Gastrocnemius medialis (tissue), 4 donors: ENCODE results near the gene BACE2. TPM values are rescaled to one million over a fixed set of nuclear protein-coding genes. Genes with fewer than 3 reads are reported as not detected.

Experiments
- ATAC-seq, 2 donors: fragments of 150-250 bp; one replicate each; pipeline ENCODE4 v1.9.1; 2016
- DNase-seq, 2 donors: peaks; one replicate each; pipeline ENCODE4 v3.0.0-alpha.2; 2019
- H3K27ac ChIP-seq, 4 donors: fragments of 200-600 bp; sonication (generic); 1 replicate in 1 of 4; 2 replicates in 3 of 4; pipeline ENCODE4 v1.5.1; 2016 to 2018; ENCODE audit warnings: mild to moderate bottlenecking in 2 of 4, moderate library complexity in 1 of 4
- H3K27me3 ChIP-seq, 3 donors: fragments of 200-600 bp; sonication (generic) in 2 of 3; 1 replicate in 1 of 3; 2 replicates in 2 of 3; pipeline versions ENCODE4 v1.5.1 to v1.6.0; 2016 to 2019; ENCODE audit warnings: mild to moderate bottlenecking in 1 of 3, moderate library complexity in 1 of 3
- H3K36me3 ChIP-seq, 2 donors: fragments of 200-600 bp; sonication (generic) in 1 of 2; one replicate each; pipeline ENCODE4 v1.5.1; 2017 to 2018
- H3K4me1 ChIP-seq, 2 donors: fragments of 200-600 bp; sonication (generic) in 1 of 2; one replicate each; pipeline ENCODE4 v1.5.1; 2016 to 2017; ENCODE audit warnings: mild to moderate bottlenecking in 2 of 2
- H3K4me3 ChIP-seq, 4 donors: fragments of 200-600 bp; sonication (generic) in 3 of 4; 1 replicate in 1 of 4; 2 replicates in 3 of 4; pipeline ENCODE4 v1.5.1; 2016 to 2019; ENCODE audit warnings: mild to moderate bottlenecking in 2 of 4
- H3K9me3 ChIP-seq, 3 donors: fragments of 200-600 bp; sonication (generic) in 2 of 3; 1 replicate in 1 of 3; 2 replicates in 2 of 3; pipeline ENCODE4 v1.5.1; 2016 to 2019
- POLR2A ChIP-seq, 2 donors: fragments of 450-650 bp; IDR thresholded peaks; one replicate each; pipeline ENCODE4 v1.6.1; 2017; ENCODE audit warnings: antibody characterized with exemption in 2 of 2, mild to moderate bottlenecking in 2 of 2, moderate library complexity in 2 of 2
- in situ Hi-C, 4 donors: fragments of 200-750 bp; cut with MboI; loops; one replicate each; pipeline versions ENCODE4 v1.15.0 to v1.8.0; 2017; ENCODE audit warnings: low sequenced_read_pairs in 4 of 4
- intact Hi-C: fragments of 100-400 bp; cut with DNase I; formaldehyde crosslinking; loops from one replicate; pipeline ENCODE4 v1.15.1; 2023; ENCODE audit warnings: low total_unique reads
- total RNA-seq, 4 donors: library from RNA; depleted of rRNA; stranded (reverse); fragments of >200 nt; gene quantifications; one replicate each; pipeline versions ENCODE4 v1.1.0 to v1.2.3, GENCODE V29; 2016
- TF ChIP-seq, protein P1 (sequence below), 5 experiments: fragments of 450-650 bp in 3 of 5; fragments of 200-600 bp in 2 of 5; sonication (generic) in 2 of 5; IDR thresholded peaks in 4 of 5; conservative IDR thresholded peaks in 1 of 5; 1 replicate in 4 of 5; 2 replicates in 1 of 5; pipeline ENCODE4 v1.5.1; 2016 to 2019; ENCODE audit warnings: antibody characterized with exemption in 5 of 5, mild to moderate bottlenecking in 3 of 5, moderate library complexity in 3 of 5

The BACE2 gene
- total RNA-seq, 4 donors from 2014 or later = 7.5 to 17.5 (median 9.3) TPM

- intact Hi-C loops = no loop called here
- no peak for TF ChIP-seq POLR2A (IDR thresholded peaks at IDR 0.05)
- TF ChIP-seq, protein P1, sequence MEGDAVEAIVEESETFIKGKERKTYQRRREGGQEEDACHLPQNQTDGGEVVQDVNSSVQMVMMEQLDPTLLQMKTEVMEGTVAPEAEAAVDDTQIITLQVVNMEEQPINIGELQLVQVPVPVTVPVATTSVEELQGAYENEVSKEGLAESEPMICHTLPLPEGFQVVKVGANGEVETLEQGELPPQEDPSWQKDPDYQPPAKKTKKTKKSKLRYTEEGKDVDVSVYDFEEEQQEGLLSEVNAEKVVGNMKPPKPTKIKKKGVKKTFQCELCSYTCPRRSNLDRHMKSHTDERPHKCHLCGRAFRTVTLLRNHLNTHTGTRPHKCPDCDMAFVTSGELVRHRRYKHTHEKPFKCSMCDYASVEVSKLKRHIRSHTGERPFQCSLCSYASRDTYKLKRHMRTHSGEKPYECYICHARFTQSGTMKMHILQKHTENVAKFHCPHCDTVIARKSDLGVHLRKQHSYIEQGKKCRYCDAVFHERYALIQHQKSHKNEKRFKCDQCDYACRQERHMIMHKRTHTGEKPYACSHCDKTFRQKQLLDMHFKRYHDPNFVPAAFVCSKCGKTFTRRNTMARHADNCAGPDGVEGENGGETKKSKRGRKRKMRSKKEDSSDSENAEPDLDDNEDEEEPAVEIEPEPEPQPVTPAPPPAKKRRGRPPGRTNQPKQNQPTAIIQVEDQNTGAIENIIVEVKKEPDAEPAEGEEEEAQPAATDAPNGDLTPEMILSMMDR (IDR thresholded peaks at IDR 0.05 in 4 of 5, conservative IDR thresholded peaks at IDR 0.05 in 1 of 5) = no peak
- in situ Hi-C loops = no loop called here
- peaks cover 0 to 15% (median 14%) of the 10 kb centered on the region in 3 donors for H3K27me3 ChIP-seq
- no peak for ATAC-seq
- no peaks in the 10 kb centered on the region for H3K9me3 ChIP-seq
- no peak overlapping the region for H3K27ac ChIP-seq
- H3K36me3 ChIP-seq = no peaks in the 10 kb centered on the region
- DNase-seq = no peak
- H3K4me1 ChIP-seq = no peaks in the 10 kb centered on the region
- no peak overlapping the region for H3K4me3 ChIP-seq
These were observed 122.3 kb downstream of the BACE2 start for GRCh38 chr21:41290106-41290799.

- intact Hi-C loops = no loop called here
- no peak for TF ChIP-seq POLR2A (IDR thresholded peaks at IDR 0.05)
- TF ChIP-seq, protein P1 (IDR thresholded peaks at IDR 0.05 in 4 of 5, conservative IDR thresholded peaks at IDR 0.05 in 1 of 5) = no peak
- Histone ChIP-seq H3K4me1 (no peaks in the 10 kb centered on the region), H3K27ac (no peak overlapping the region), H3K9me3 (no peaks in the 10 kb centered on the region), H3K27me3 (peaks cover 0 to 15% (median 14%) of the 10 kb centered on the region in 3 donors), H3K36me3 (no peaks in the 10 kb centered on the region), H3K4me3 (no peak overlapping the region)
- in situ Hi-C loops = no loop called here
- no peak for ATAC-seq
- DNase-seq = no peak
These were observed 126.7 kb downstream of the BACE2 start for GRCh38 chr21:41294548-41295231.

GRCh38 chr21:41295721-41296254 is 127.8 kb downstream of the BACE2 start:
- Histone ChIP-seq H3K4me3 (no peak overlapping the region), H3K4me1 (no peaks in the 10 kb centered on the region), H3K27ac (no peak overlapping the region), H3K27me3 (peaks cover 0 to 14% (median 10%) of the 10 kb centered on the region in 3 donors), H3K9me3 (no peaks in the 10 kb centered on the region), H3K36me3 (no peaks in the 10 kb centered on the region)
- DNase-seq = no peak
- TF ChIP-seq POLR2A (IDR thresholded peaks at IDR 0.05) = no peak
- TF ChIP-seq, protein P1 (IDR thresholded peaks at IDR 0.05 in 4 of 5, conservative IDR thresholded peaks at IDR 0.05 in 1 of 5) = no peak
- intact Hi-C loops = no loop called here
- ATAC-seq = no peak
- in situ Hi-C loops = no loop called here

DNA sequence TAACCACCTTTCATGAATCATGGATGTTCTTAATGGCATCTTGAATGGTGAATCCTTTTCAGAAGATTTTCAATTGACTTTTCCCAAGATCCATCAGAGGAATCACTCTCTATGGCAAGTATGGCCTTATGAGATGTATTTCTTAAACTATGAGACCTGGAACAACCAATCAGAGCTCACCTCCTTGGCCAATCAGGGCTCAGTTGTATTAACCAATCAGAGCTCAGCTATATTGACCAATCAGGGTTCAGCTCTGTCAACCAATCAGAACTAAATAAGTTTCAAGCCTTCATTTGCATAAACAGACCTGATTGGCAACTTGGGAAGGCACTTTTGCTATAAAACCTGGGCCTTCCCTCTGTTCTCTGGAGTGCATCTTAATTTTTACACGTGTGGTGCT is 135.0 kb downstream of the BACE2 start:
- no peak for TF ChIP-seq POLR2A (IDR thresholded peaks at IDR 0.05)
- TF ChIP-seq, protein P1 (IDR thresholded peaks at IDR 0.05 in 4 of 5, conservative IDR thresholded peaks at IDR 0.05 in 1 of 5) = no peak
- in situ Hi-C loops (loop anchor here in 1 of 4 donors (25.0 kb wide), 1 partner anchor 159 kb away; no protein-coding TSS in a partner anchor), intact Hi-C loops (no loop called here)
- Histone ChIP-seq H3K4me1 (no peaks in the 10 kb centered on the region), H3K27me3 (peaks cover 0 to 2% (median 0%) of the 10 kb centered on the region in 3 donors), H3K9me3 (no peaks in the 10 kb centered on the region), H3K27ac (no peak overlapping the region), H3K36me3 (no peaks in the 10 kb centered on the region), H3K4me3 (no peak overlapping the region)
- ATAC-seq (no peak), DNase-seq (no peak)
